HL-60/S4 (cell line): ENCODE measurements around the gene MEI1.

ENCODE experiments used
- in situ Hi-C: fragments of 300-500 bp; cut with MboI; formaldehyde crosslinking; loops from 2 replicates; pipeline ENCODE4 v1.14.3; 2022; ENCODE audit warnings: low sequenced_read_pairs

MEI1 gene

GRCh38 chr22:41739576-41739975 lies 40.3 kb downstream of the MEI1 start:
- in situ Hi-C loops: no loop called here

GRCh38 chr22:41742918-41743317 lies 43.6 kb downstream of the MEI1 start:
- in situ Hi-C loops: no loop called here

- in situ Hi-C loops: no loop called here
Observed at GRCh38 chr22:41745968-41746367, 46.7 kb downstream of the MEI1 start.

GRCh38 chr22:41746567-41747400 lies 47.5 kb downstream of the MEI1 start:
- in situ Hi-C loops: no loop called here

GRCh38 chr22:41752011-41752970 lies 53.0 kb downstream of the MEI1 start:
- in situ Hi-C loops: no loop called here

GRCh38 chr22:41753984-41754383 lies 54.7 kb downstream of the MEI1 start:
- in situ Hi-C loops: no loop called here

GRCh38 chr22:41757502-41757901 lies 58.2 kb downstream of the MEI1 start:
- in situ Hi-C loops: no loop called here

GRCh38 chr22:41758231-41758630 lies 58.9 kb downstream of the MEI1 start:
- in situ Hi-C loops: no loop called here

GRCh38 chr22:41762980-41763779 lies 63.9 kb downstream of the MEI1 start:
- in situ Hi-C loops: no loop called here

- in situ Hi-C loops: no loop called here
Observed at GRCh38 chr22:41766476-41766875, 67.2 kb downstream of the MEI1 start.

- in situ Hi-C loops: no loop called here
Observed at GRCh38 chr22:41768430-41768829, 69.1 kb downstream of the MEI1 start.

- in situ Hi-C loops: no loop called here
Observed at GRCh38 chr22:41770715-41771468, 71.6 kb downstream of the MEI1 start.

- in situ Hi-C loops: no loop called here
Observed at GRCh38 chr22:41772198-41772597, 72.9 kb downstream of the MEI1 start.

- in situ Hi-C loops: no loop called here
Observed at GRCh38 chr22:41772645-41773044, 73.3 kb downstream of the MEI1 start.

- in situ Hi-C loops: no loop called here
Observed at GRCh38 chr22:41775338-41775737, 76.0 kb downstream of the MEI1 start.

- in situ Hi-C loops: no loop called here
Observed at GRCh38 chr22:41775976-41776375, 76.7 kb downstream of the MEI1 start.

GRCh38 chr22:41776381-41776780 lies 77.1 kb downstream of the MEI1 start:
- in situ Hi-C loops: no loop called here

GRCh38 chr22:41777749-41778425 lies 78.6 kb downstream of the MEI1 start:
- in situ Hi-C loops: no loop called here

GRCh38 chr22:41779929-41780505 lies 80.7 kb downstream of the MEI1 start:
- in situ Hi-C loops: no loop called here
